OCI-LY3 (cell line): ENCODE measurements around the gene SLC24A4.

Experiments
- H2AFZ ChIP-seq: fragments of 200-600, 300-600 bp; shearing (Covaris generic); 2 replicates; pipeline ENCODE4 v1.6.0; 2014; ENCODE audit warnings: antibody characterized with exemption, low read depth, low read length
- H3K27ac ChIP-seq: fragments of 200-600, 300-600 bp; sonication (generic); 2 replicates; pipeline ENCODE4 v1.5.1; 2014; ENCODE audit warnings: mild to moderate bottlenecking, low read length, moderate library complexity, mixed read lengths
- H3K27me3 ChIP-seq: fragments of 200-600, 300-600 bp; sonication (generic); 2 replicates; pipeline ENCODE4 v1.6.1; 2014; ENCODE audit warnings: low read depth, low read length, mixed read lengths
- H3K36me3 ChIP-seq: fragments of 200-600, 300-600 bp; sonication (generic); replicated peaks from 2 replicates; pipeline ENCODE3; 2014; ENCODE audit warnings: low read depth, low read length, mixed read lengths
- H3K4me1 ChIP-seq: fragments of 300-600, 200-600 bp; sonication (generic); 2 replicates; pipeline ENCODE4 v1.6.1; 2014; ENCODE audit warnings: low read length, mixed read lengths
- H3K4me2 ChIP-seq: fragments of 200-600, 300-600 bp; sonication (generic); 2 replicates; pipeline ENCODE4 v1.6.1; 2014; ENCODE audit warnings: low read length, mixed read lengths
- H3K4me3 ChIP-seq: fragments of 300-600, 200-600 bp; sonication (generic); 2 replicates; pipeline ENCODE4 v1.5.1; 2014; ENCODE audit warnings: antibody characterized with exemption, mild to moderate bottlenecking, low read length, moderate library complexity
- H3K79me2 ChIP-seq: fragments of 300-600, 200-600 bp; shearing (Covaris generic); 2 replicates; pipeline ENCODE4 v1.6.1; 2014; ENCODE audit warnings: mild to moderate bottlenecking, low read length, mixed read lengths
- H3K9ac ChIP-seq: fragments of 300-600, 200-600 bp; shearing (Covaris generic); 2 replicates; pipeline ENCODE4 v1.6.0; 2014; ENCODE audit warnings: mild to moderate bottlenecking, low read length, moderate library complexity
- H3K9me3 ChIP-seq: fragments of 200-600, 300-600 bp; shearing (Covaris generic); 2 replicates; pipeline ENCODE4 v1.6.1; 2014; ENCODE audit warnings: low read length, mixed read lengths; ENCODE audit not compliant: insufficient read depth
- H4K20me1 ChIP-seq: fragments of 200-600, 300-600 bp; sonication (generic); 2 replicates; pipeline ENCODE4 v1.6.1; 2016; ENCODE audit warnings: low read length, mixed read lengths; ENCODE audit not compliant: insufficient read depth
- EZH2phosphoT487 ChIP-seq: fragments of 200-600 bp; shearing (Covaris generic); IDR thresholded peaks from 2 replicates; pipeline ENCODE4 v1.6.1; 2018; ENCODE audit warnings: antibody characterized with exemption, mixed run types, low read depth
- TF ChIP-seq, protein P1 (sequence below): fragments of 200-600, 300-600 bp; sonication (generic); IDR thresholded peaks from 2 replicates; pipeline ENCODE4 v1.5.1; 2014; ENCODE audit warnings: antibody characterized with exemption, low read length, low read depth

Gene SLC24A4, protein sequence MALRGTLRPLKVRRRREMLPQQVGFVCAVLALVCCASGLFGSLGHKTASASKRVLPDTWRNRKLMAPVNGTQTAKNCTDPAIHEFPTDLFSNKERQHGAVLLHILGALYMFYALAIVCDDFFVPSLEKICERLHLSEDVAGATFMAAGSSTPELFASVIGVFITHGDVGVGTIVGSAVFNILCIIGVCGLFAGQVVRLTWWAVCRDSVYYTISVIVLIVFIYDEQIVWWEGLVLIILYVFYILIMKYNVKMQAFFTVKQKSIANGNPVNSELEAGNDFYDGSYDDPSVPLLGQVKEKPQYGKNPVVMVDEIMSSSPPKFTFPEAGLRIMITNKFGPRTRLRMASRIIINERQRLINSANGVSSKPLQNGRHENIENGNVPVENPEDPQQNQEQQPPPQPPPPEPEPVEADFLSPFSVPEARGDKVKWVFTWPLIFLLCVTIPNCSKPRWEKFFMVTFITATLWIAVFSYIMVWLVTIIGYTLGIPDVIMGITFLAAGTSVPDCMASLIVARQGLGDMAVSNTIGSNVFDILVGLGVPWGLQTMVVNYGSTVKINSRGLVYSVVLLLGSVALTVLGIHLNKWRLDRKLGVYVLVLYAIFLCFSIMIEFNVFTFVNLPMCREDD

DNA sequence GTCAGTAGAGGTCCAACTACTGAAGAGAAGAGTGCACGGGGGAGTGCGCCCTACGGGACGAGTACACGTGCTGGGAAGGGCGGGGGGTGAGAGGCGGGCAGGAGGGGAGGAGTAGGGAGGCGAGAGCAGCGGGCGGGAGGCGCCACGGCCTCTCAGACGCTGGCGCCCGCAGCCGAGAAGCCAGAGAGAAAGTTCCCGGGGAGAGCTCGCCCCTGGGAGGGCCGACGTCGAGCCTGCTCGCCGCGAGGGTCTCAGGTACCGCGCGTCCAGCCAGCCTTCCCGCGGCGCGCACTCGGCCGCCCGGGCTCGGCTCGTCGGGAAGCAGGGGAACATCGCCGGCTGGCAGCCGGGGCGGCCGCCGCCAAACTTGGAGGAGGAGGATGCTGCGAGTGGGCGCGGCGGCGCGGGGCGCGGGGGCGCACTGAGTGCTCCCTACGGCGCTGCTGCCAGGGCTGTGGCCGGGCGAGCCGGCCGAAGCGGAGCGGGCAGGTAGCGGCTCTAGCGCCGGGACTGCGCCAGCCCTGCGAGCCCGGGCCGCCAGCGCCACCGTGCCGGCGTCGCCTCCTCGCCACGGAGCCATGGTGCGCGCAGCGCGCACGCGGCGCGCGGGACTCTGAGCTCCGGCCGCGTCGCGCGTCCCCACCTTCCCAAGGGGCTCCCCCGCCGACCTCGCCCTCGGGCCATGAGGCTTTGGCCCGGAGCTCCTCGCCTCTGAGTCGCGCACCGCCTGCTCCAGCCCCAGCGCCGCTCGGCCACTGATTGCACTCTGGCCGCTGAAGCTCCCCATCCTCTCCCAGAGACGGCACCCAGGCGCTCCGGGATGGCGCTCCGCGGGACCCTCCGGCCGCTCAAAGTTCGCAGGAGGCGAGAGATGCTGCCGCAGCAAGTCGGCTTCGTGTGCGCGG, at the start of gene SLC24A4:
TSS of gene SLC24A4 (plus strand) at position 155 of the 905 bp plus-strand sequence. CDS start at position 821, 666 bp downstream.
- H2AFZ ChIP-seq: no peak within 1 kb of the TSS
- no peaks in the 10 kb centered on the region for H3K9me3 ChIP-seq
- H3K79me2 ChIP-seq: no peaks in the 10 kb centered on the region
- H3K27ac ChIP-seq: no peak within 1 kb of the TSS
- H3K36me3 ChIP-seq: no peaks in the 10 kb centered on the region
- no peak for TF ChIP-seq EZH2phosphoT487
- TF ChIP-seq, protein P1, sequence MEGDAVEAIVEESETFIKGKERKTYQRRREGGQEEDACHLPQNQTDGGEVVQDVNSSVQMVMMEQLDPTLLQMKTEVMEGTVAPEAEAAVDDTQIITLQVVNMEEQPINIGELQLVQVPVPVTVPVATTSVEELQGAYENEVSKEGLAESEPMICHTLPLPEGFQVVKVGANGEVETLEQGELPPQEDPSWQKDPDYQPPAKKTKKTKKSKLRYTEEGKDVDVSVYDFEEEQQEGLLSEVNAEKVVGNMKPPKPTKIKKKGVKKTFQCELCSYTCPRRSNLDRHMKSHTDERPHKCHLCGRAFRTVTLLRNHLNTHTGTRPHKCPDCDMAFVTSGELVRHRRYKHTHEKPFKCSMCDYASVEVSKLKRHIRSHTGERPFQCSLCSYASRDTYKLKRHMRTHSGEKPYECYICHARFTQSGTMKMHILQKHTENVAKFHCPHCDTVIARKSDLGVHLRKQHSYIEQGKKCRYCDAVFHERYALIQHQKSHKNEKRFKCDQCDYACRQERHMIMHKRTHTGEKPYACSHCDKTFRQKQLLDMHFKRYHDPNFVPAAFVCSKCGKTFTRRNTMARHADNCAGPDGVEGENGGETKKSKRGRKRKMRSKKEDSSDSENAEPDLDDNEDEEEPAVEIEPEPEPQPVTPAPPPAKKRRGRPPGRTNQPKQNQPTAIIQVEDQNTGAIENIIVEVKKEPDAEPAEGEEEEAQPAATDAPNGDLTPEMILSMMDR: no peak
- H3K9ac ChIP-seq: no peak within 1 kb of the TSS
- H3K4me1 ChIP-seq: peaks cover 27% of the 10 kb centered on the region
- no peak within 1 kb of the TSS for H3K4me2 ChIP-seq
- no peaks in the 10 kb centered on the region for H3K27me3 ChIP-seq
- H4K20me1 ChIP-seq: no peaks in the 10 kb centered on the region
- H3K4me3 ChIP-seq: no peak within 1 kb of the TSS

DNA sequence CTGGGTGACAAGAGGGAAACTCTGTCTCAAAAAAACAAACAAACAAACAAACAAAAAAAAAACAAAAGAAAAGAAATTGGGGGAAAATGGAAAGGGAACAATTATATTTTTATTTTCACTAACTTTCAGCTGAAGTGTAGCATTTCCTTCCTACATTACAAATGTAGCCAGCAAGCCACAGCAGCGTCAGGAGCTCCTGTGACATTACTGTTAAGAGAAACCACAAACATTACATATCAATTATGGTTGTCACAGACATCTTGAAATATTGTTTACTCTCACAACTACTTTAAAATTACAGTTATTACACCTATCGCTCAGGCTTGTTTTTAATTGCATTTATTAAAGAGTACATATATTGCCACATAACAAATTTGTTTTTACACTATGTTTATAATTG, 49.8 kb upstream of the SLC24A4 start:
- Histone ChIP-seq H3K4me3 (no peak overlapping the region), H3K4me2 (no peak overlapping the region), H3K9me3 (peaks cover 4% of the 10 kb centered on the region; the same call in 1 of the 2 replicates), H3K4me1 (peaks cover 10% of the 10 kb centered on the region), H4K20me1 (no peaks in the 10 kb centered on the region), H3K27ac (no peak overlapping the region), H3K36me3 (no peaks in the 10 kb centered on the region), H3K79me2 (no peaks in the 10 kb centered on the region), H2AFZ (no peak overlapping the region), H3K9ac (no peak overlapping the region), H3K27me3 (peaks cover 21% of the 10 kb centered on the region)
- TF ChIP-seq EZH2phosphoT487: no peak
- TF ChIP-seq, protein P1: no peak

DNA sequence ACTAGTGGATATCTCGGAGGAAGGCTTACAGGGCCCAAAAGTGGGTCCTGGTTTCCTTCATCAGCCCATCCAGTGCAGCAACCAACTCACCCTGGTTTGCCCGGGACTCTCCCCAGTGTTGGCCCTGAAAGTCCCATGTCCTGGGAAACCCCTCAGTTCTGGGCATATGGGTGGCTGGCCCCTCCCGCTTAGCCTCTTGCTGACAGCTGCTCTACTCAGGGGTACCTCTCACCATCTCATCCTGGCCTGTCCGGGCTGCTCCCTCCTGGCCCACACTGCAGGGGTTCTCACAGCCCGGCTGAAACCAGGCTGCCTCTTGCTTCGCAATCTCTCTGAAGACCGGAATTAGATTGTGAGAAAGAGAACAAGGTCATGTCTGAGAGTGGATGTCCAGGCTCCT, 48.9 kb upstream of the SLC24A4 start:
- Histone ChIP-seq H3K27me3 (peaks cover 21% of the 10 kb centered on the region), H3K4me3 (no peak overlapping the region), H3K36me3 (no peaks in the 10 kb centered on the region), H3K27ac (no peak overlapping the region), H3K9me3 (peaks cover 4% of the 10 kb centered on the region; the same call in 1 of the 2 replicates), H2AFZ (no peak overlapping the region), H3K79me2 (no peaks in the 10 kb centered on the region), H3K9ac (no peak overlapping the region), H3K4me2 (peak overlapping the region; percentile 43), H4K20me1 (no peaks in the 10 kb centered on the region), H3K4me1 (peaks cover 10% of the 10 kb centered on the region)
- TF ChIP-seq, protein P1: no peak
- TF ChIP-seq EZH2phosphoT487: no peak
